WTC11 (cell line): ENCODE results near the gene GPNMB. TPM values are rescaled to one million over a fixed set of nuclear protein-coding genes. Genes with fewer than 3 reads are reported as not detected.

ENCODE experiments used
- ATAC-seq: fragments of 200-7000 bp; cut with Tn5 transposase; 2 replicates; pipeline ENCODE4 v1.10.0; 2021; ENCODE audit warnings: mild to moderate bottlenecking, moderate library complexity
- CTCF ChIA-PET: fragments of 300-600 bp; sonication (Branson Sonifier 250); formaldehyde crosslinking; loops from one replicate; lab custom pipeline; 2021; ENCODE audit warnings: antibody characterized with exemption; lab: Charles Lee
- POLR2A ChIA-PET: fragments of 350-600 bp; sonication (Branson Sonifier 250); formaldehyde crosslinking; loops from one replicate; lab custom pipeline; 2021; ENCODE audit warnings: antibody characterized with exemption; lab: Charles Lee
- DNase-seq: peaks from one replicate; pipeline ENCODE4 v3.0.0; 2021; ENCODE audit warnings: low spot score
- H3K27ac Mint-ChIP-seq: 2 replicates; pipeline ENCODE4 v1.8.0; 2021; ENCODE audit warnings: mixed read lengths
- H3K27me3 Mint-ChIP-seq: 2 replicates; pipeline ENCODE4 v1.8.0; 2021; ENCODE audit warnings: low read depth, mild to moderate bottlenecking, moderate library complexity, mixed read lengths
- H3K36me3 Mint-ChIP-seq: 2 replicates; pipeline ENCODE4 v1.8.0; 2021; ENCODE audit warnings: mixed read lengths
- H3K4me1 Mint-ChIP-seq: 2 replicates; pipeline ENCODE4 v1.8.0; 2022; ENCODE audit warnings: mixed read lengths
- H3K4me3 Mint-ChIP-seq: 2 replicates; pipeline ENCODE4 v1.8.0; 2021; ENCODE audit warnings: mild to moderate bottlenecking, moderate library complexity, mixed read lengths
- H3K9me3 Mint-ChIP-seq: 2 replicates; pipeline ENCODE4 v1.8.0; 2021; ENCODE audit warnings: mixed read lengths
- ATF1 ChIP-seq: sonication (generic); formaldehyde crosslinking; IDR thresholded peaks from 2 replicates; pipeline ENCODE4 v1.8.1; 2023; ENCODE audit warnings: mild to moderate bottlenecking, moderate library complexity, missing genetic modification reagents
- CREB1 ChIP-seq: sonication (generic); formaldehyde crosslinking; IDR thresholded peaks from 2 replicates; pipeline ENCODE4 v1.8.0; 2023; ENCODE audit warnings: mild to moderate bottlenecking, missing genetic modification reagents
- ESRRA ChIP-seq: sonication (generic); formaldehyde crosslinking; IDR thresholded peaks from 2 replicates; pipeline ENCODE4 v1.8.1; 2022; ENCODE audit warnings: mild to moderate bottlenecking, missing genetic modification reagents, borderline replicate concordance
- HMGA2 ChIP-seq: fragments of 250-450 bp; sonication (Bioruptor Pico); IDR thresholded peaks from 2 replicates; pipeline ENCODE4 v1.4.0; 2021; ENCODE audit warnings: mild to moderate bottlenecking, moderate library complexity
- NR3C1 ChIP-seq: sonication (generic); formaldehyde crosslinking; conservative IDR thresholded peaks from 2 replicates; pipeline ENCODE4 v1.8.1; 2023; ENCODE audit warnings: low read depth, mild to moderate bottlenecking, missing genetic modification reagents
- OVOL2 ChIP-seq: fragments of 250-450 bp; sonication (Bioruptor Pico); IDR thresholded peaks from 2 replicates; pipeline ENCODE4 v1.9.0; 2021; ENCODE audit warnings: mild to moderate bottlenecking, borderline replicate concordance
- SOX15 ChIP-seq: fragments of 250-450 bp; sonication (Bioruptor Pico); IDR thresholded peaks from 2 replicates; pipeline ENCODE4 v1.9.0; 2021; ENCODE audit warnings: mild to moderate bottlenecking
- ZNF232 ChIP-seq: sonication (generic); formaldehyde crosslinking; IDR thresholded peaks from 2 replicates; pipeline ENCODE4 v1.8.0; 2022; ENCODE audit warnings: mild to moderate bottlenecking, missing genetic modification reagents
- total RNA-seq: library from RNA; stranded (reverse); gene quantifications from 3 replicates; pipeline ENCODE4 v1.2.3, GENCODE V29; 2021
- TF ChIP-seq, protein P1 (sequence below): sonication (generic); formaldehyde crosslinking; IDR thresholded peaks from 2 replicates; pipeline ENCODE4 v1.8.1; 2023; ENCODE audit warnings: mild to moderate bottlenecking, moderate library complexity, missing genetic modification reagents
- TF ChIP-seq, protein P2 (sequence below): sonication (generic); formaldehyde crosslinking; IDR thresholded peaks from 2 replicates; pipeline ENCODE4 v1.8.0; 2022; ENCODE audit warnings: mild to moderate bottlenecking, missing genetic modification reagents
- TF ChIP-seq, protein P3 (sequence below): fragments of 200-600 bp; IDR thresholded peaks from 2 replicates; pipeline ENCODE4 v1.8.0; 2022; ENCODE audit warnings: antibody characterized with exemption
- TF ChIP-seq, protein P4 (sequence below): sonication (generic); formaldehyde crosslinking; conservative IDR thresholded peaks from 2 replicates; pipeline ENCODE4 v1.8.1; 2023; ENCODE audit warnings: mild to moderate bottlenecking, low read depth, missing genetic modification reagents, moderate library complexity
- TF ChIP-seq, protein P5 (sequence below): sonication (generic); formaldehyde crosslinking; IDR thresholded peaks from 2 replicates; pipeline ENCODE4 v1.8.1; 2022; ENCODE audit warnings: low read depth, mild to moderate bottlenecking, moderate library complexity, missing genetic modification reagents, borderline replicate concordance
- TF ChIP-seq, protein P6 (sequence below): fragments of 250-450 bp; sonication (Bioruptor Pico); IDR thresholded peaks from 2 replicates; pipeline ENCODE4 v1.9.0; 2021; ENCODE audit warnings: mild to moderate bottlenecking, borderline replicate concordance

GPNMB gene
- total RNA-seq, 1 experiment from 2014 or later: 1.1 TPM

DNA sequence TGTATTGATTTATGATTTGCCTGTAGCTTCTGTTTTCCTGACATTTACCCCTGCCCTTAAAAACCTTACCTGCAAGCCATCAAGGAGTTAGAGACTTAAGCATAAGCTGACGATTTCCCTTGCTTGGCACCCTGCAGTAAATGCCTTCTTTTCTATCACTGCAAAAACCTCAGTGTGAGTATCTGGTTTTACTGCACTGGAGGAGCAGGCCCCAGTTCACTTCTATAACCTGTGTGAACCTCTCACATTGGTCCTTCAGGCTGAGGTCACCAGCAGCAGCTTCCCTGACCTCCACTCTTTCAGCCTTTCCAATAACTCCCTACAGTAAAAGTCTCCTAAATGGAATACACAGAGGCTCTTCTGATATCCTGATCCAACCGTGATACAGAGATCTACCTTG, 34.2 kb upstream of the GPNMB start (continued):
- TF ChIP-seq, protein P1, sequence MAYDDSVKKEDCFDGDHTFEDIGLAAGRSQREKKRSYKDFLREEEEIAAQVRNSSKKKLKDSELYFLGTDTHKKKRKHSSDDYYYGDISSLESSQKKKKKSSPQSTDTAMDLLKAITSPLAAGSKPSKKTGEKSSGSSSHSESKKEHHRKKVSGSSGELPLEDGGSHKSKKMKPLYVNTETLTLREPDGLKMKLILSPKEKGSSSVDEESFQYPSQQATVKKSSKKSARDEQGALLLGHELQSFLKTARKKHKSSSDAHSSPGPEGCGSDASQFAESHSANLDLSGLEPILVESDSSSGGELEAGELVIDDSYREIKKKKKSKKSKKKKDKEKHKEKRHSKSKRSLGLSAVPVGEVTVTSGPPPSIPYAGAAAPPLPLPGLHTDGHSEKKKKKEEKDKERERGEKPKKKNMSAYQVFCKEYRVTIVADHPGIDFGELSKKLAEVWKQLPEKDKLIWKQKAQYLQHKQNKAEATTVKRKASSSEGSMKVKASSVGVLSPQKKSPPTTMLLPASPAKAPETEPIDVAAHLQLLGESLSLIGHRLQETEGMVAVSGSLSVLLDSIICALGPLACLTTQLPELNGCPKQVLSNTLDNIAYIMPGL (CRISPR knock-in tag): no peak
- no peak for TF ChIP-seq ZNF232 (CRISPR knock-in tag)
- TF ChIP-seq, protein P2, sequence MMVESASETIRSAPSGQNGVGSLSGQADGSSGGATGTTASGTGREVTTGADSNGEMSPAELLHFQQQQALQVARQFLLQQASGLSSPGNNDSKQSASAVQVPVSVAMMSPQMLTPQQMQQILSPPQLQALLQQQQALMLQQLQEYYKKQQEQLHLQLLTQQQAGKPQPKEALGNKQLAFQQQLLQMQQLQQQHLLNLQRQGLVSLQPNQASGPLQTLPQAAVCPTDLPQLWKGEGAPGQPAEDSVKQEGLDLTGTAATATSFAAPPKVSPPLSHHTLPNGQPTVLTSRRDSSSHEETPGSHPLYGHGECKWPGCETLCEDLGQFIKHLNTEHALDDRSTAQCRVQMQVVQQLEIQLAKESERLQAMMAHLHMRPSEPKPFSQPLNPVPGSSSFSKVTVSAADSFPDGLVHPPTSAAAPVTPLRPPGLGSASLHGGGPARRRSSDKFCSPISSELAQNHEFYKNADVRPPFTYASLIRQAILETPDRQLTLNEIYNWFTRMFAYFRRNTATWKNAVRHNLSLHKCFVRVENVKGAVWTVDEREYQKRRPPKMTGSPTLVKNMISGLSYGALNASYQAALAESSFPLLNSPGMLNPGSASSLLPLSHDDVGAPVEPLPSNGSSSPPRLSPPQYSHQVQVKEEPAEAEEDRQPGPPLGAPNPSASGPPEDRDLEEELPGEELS (CRISPR knock-in tag): no peak

DNA sequence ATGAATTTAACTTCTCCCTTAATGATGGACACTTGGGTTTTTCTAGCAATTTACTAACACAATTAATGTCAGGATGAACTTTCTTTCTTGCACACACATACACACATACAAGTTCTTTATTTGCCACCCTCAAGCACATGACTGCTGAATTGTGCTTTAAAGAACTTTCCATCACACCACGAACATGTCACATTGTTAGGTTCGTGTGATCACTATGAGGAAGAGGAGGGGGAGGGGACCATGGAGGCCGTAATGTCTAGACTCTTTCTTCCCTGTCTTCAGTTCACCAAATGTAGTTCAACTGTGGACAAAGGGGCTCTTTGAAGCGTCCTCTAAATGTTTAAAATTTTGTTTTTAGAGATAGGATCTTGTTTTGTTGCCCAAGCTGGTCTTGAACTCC, 33.7 kb upstream of the GPNMB start:
- ChIA-PET POLR2A (no interaction called here), CTCF (no interaction called here)
- DNase-seq: no peak
- TF ChIP-seq OVOL2 (CRISPR knock-in tag) (no peak), CREB1 (CRISPR knock-in tag) (no peak), ESRRA (CRISPR knock-in tag) (no peak), NR3C1 (no peak), HMGA2 (CRISPR knock-in tag) (no peak), SOX15 (CRISPR knock-in tag) (no peak), ATF1 (CRISPR knock-in tag) (no peak)
- TF ChIP-seq, protein P3, sequence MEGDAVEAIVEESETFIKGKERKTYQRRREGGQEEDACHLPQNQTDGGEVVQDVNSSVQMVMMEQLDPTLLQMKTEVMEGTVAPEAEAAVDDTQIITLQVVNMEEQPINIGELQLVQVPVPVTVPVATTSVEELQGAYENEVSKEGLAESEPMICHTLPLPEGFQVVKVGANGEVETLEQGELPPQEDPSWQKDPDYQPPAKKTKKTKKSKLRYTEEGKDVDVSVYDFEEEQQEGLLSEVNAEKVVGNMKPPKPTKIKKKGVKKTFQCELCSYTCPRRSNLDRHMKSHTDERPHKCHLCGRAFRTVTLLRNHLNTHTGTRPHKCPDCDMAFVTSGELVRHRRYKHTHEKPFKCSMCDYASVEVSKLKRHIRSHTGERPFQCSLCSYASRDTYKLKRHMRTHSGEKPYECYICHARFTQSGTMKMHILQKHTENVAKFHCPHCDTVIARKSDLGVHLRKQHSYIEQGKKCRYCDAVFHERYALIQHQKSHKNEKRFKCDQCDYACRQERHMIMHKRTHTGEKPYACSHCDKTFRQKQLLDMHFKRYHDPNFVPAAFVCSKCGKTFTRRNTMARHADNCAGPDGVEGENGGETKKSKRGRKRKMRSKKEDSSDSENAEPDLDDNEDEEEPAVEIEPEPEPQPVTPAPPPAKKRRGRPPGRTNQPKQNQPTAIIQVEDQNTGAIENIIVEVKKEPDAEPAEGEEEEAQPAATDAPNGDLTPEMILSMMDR: no peak
- TF ChIP-seq, protein P4, sequence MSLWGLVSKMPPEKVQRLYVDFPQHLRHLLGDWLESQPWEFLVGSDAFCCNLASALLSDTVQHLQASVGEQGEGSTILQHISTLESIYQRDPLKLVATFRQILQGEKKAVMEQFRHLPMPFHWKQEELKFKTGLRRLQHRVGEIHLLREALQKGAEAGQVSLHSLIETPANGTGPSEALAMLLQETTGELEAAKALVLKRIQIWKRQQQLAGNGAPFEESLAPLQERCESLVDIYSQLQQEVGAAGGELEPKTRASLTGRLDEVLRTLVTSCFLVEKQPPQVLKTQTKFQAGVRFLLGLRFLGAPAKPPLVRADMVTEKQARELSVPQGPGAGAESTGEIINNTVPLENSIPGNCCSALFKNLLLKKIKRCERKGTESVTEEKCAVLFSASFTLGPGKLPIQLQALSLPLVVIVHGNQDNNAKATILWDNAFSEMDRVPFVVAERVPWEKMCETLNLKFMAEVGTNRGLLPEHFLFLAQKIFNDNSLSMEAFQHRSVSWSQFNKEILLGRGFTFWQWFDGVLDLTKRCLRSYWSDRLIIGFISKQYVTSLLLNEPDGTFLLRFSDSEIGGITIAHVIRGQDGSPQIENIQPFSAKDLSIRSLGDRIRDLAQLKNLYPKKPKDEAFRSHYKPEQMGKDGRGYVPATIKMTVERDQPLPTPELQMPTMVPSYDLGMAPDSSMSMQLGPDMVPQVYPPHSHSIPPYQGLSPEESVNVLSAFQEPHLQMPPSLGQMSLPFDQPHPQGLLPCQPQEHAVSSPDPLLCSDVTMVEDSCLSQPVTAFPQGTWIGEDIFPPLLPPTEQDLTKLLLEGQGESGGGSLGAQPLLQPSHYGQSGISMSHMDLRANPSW (CRISPR knock-in tag): no peak
- TF ChIP-seq, protein P5, sequence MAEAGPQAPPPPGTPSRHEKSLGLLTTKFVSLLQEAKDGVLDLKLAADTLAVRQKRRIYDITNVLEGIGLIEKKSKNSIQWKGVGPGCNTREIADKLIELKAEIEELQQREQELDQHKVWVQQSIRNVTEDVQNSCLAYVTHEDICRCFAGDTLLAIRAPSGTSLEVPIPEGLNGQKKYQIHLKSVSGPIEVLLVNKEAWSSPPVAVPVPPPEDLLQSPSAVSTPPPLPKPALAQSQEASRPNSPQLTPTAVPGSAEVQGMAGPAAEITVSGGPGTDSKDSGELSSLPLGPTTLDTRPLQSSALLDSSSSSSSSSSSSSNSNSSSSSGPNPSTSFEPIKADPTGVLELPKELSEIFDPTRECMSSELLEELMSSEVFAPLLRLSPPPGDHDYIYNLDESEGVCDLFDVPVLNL: no peak
- TF ChIP-seq, protein P6, sequence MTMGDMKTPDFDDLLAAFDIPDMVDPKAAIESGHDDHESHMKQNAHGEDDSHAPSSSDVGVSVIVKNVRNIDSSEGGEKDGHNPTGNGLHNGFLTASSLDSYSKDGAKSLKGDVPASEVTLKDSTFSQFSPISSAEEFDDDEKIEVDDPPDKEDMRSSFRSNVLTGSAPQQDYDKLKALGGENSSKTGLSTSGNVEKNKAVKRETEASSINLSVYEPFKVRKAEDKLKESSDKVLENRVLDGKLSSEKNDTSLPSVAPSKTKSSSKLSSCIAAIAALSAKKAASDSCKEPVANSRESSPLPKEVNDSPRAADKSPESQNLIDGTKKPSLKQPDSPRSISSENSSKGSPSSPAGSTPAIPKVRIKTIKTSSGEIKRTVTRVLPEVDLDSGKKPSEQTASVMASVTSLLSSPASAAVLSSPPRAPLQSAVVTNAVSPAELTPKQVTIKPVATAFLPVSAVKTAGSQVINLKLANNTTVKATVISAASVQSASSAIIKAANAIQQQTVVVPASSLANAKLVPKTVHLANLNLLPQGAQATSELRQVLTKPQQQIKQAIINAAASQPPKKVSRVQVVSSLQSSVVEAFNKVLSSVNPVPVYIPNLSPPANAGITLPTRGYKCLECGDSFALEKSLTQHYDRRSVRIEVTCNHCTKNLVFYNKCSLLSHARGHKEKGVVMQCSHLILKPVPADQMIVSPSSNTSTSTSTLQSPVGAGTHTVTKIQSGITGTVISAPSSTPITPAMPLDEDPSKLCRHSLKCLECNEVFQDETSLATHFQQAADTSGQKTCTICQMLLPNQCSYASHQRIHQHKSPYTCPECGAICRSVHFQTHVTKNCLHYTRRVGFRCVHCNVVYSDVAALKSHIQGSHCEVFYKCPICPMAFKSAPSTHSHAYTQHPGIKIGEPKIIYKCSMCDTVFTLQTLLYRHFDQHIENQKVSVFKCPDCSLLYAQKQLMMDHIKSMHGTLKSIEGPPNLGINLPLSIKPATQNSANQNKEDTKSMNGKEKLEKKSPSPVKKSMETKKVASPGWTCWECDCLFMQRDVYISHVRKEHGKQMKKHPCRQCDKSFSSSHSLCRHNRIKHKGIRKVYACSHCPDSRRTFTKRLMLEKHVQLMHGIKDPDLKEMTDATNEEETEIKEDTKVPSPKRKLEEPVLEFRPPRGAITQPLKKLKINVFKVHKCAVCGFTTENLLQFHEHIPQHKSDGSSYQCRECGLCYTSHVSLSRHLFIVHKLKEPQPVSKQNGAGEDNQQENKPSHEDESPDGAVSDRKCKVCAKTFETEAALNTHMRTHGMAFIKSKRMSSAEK: no peak
- H3K27me3 Mint-ChIP-seq: peaks cover 4% of the 10 kb centered on the region; the same call in 1 of the 2 replicates
- peaks cover 7% of the 10 kb centered on the region for H3K4me1 Mint-ChIP-seq
- H3K36me3 Mint-ChIP-seq: no peaks in the 10 kb centered on the region
- ATAC-seq: no peak
- no peak overlapping the region for H3K27ac Mint-ChIP-seq
- H3K9me3 Mint-ChIP-seq: no peaks in the 10 kb centered on the region
- H3K4me3 Mint-ChIP-seq: no peak overlapping the region
